ENCODE data around the gene IKZF3.

The IKZF3 gene

DNA sequence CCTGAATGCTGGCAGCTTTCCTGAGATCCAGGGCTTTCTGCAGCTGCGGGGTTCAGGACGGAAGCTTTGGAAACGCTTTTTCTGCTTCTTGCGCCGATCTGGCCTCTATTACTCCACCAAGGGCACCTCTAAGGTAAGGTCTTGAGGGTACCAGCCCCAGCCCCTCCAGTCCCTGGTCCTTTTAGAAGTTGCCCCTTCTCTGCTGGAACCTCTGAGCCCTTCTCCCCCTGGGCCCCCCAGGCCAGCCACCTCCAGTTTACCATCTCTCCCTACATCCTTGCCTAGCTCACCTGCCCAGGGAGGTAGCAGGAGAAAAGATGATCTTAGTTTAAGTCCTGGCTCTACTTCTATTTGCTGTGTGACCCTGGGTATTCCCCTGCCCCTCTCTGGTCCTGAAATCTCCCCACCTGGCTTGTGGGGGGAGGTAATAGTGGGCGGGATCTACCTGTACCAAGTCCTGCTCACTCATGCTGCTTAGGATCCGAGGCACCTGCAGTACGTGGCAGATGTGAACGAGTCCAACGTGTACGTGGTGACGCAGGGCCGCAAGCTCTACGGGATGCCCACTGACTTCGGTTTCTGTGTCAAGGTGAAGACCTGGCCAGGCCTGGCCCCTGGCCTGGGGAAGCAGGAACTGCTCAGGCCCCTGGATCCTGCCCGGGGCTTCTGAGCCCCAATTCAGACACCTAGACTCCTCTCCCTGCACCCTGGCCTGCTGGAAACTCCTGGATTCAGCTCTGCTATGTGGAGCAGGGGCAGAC lies 119.9 kb downstream of the IKZF3 start:
- TF ChIP-seq, protein P1, sequence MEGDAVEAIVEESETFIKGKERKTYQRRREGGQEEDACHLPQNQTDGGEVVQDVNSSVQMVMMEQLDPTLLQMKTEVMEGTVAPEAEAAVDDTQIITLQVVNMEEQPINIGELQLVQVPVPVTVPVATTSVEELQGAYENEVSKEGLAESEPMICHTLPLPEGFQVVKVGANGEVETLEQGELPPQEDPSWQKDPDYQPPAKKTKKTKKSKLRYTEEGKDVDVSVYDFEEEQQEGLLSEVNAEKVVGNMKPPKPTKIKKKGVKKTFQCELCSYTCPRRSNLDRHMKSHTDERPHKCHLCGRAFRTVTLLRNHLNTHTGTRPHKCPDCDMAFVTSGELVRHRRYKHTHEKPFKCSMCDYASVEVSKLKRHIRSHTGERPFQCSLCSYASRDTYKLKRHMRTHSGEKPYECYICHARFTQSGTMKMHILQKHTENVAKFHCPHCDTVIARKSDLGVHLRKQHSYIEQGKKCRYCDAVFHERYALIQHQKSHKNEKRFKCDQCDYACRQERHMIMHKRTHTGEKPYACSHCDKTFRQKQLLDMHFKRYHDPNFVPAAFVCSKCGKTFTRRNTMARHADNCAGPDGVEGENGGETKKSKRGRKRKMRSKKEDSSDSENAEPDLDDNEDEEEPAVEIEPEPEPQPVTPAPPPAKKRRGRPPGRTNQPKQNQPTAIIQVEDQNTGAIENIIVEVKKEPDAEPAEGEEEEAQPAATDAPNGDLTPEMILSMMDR (conservative IDR thresholded peaks at IDR 0.05; ENCODE audit: low read depth, low read length) = no peak
- H3K4me3 ChIP-seq (ENCODE audit: low read length) = no peak overlapping the region
- DNase-seq (ENCODE audit: low read depth) = no peak

DNA sequence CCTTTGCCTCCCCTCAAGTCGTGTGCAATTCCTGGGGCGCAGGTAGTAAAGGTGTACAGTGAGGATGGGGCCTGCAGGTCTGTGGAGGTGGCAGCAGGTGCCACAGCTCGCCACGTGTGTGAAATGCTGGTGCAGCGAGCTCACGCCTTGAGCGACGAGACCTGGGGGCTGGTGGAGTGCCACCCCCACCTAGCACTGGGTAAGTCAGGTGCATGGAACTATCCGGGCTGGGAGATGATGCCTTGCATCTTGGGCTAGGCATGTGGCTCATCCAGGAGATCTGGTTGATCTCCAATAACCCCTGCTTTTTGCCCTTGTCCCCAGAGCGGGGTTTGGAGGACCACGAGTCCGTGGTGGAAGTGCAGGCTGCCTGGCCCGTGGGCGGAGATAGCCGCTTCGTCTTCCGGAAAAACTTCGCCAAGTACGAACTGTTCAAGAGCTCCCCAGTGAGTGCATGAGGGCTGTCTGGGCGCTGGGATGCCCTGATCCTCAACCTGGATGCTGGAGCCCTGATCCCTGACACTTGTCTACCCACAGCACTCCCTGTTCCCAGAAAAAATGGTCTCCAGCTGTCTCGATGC lies 121.2 kb downstream of the IKZF3 start:
- no peak overlapping the region for H3K4me3 ChIP-seq (ENCODE audit: low read length)
- DNase-seq (ENCODE audit: low read depth) = no peak
- TF ChIP-seq, protein P1 (conservative IDR thresholded peaks at IDR 0.05; ENCODE audit: low read depth, low read length) = no peak

DNA sequence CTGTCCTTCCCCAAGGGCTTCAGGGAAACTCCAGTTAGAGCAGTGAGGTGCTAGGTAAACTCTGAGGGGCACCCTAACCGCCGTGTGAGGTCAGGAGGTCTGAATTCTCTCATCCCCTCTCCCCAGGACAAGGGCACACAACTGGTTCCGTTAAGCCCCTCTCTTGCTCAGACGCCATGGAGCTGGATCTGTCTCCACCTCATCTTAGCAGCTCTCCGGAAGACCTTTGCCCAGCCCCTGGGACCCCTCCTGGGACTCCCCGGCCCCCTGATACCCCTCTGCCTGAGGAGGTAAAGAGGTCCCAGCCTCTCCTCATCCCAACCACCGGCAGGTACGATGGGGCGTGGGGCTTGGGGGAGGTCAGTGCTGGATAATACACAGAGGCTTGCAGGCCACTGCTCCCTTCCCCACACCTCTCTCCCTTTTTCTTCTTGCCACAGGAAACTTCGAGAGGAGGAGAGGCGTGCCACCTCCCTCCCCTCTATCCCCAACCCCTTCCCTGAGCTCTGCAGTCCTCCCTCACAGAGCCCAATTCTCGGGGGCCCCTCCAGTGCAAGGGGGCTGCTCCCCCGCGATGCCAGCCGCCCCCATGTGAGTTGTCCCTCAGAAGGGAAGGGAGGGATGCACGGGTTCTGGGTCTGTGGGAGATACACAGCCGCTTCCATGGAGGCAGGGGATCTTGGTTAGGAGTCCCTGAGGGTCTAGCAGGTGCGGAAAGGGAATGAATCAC lies 121.8 kb downstream of the IKZF3 start:
- no peak for DNase-seq (ENCODE audit: low read depth)
- no peak overlapping the region for H3K4me3 ChIP-seq (ENCODE audit: low read length)
- TF ChIP-seq, protein P1 (conservative IDR thresholded peaks at IDR 0.05; ENCODE audit: low read depth, low read length) = no peak

DNA sequence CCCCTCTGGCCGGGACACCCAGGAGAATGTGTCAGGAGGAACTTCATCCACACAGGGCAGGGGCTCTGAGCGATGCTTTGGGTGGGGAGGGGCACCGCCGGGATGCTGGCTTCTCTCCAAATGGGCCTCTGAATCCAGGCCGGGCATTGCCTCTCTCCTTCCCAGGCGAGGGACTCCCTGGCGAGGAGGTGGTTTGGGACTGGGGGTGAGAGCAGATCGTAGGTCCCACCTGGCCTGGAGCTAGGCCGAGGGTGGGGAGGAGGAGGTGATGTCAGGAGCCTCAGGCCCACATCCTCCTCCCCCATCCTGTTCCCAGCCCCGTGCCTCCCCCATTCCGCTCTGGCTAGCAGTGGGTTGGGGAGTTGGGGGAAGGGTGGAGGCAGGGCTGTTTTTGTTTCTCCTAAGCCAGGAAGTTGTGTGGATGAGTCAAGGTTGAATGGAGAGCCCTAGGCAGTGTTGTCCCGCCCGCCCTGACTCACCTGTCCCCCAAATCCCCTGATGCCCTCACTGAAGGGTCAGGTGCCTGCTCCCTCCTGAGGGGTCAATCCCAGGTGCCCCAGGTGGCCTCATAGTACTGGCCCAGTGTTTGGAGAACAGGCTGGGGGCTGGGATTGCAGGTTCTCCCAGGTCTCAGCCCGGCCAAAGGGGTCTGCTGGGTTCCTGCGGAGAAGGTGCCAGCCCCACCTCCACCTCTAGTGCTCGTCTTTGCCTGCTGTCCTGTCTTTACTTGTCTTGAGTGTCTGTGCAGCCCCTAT lies 123.6 kb downstream of the IKZF3 start:
- DNase-seq (ENCODE audit: low read depth) = peak; percentile 34
- H3K4me3 ChIP-seq (ENCODE audit: low read length) = peak overlapping the region; percentile 73
- TF ChIP-seq, protein P1 (conservative IDR thresholded peaks at IDR 0.05; ENCODE audit: low read depth, low read length) = no peak

DNA sequence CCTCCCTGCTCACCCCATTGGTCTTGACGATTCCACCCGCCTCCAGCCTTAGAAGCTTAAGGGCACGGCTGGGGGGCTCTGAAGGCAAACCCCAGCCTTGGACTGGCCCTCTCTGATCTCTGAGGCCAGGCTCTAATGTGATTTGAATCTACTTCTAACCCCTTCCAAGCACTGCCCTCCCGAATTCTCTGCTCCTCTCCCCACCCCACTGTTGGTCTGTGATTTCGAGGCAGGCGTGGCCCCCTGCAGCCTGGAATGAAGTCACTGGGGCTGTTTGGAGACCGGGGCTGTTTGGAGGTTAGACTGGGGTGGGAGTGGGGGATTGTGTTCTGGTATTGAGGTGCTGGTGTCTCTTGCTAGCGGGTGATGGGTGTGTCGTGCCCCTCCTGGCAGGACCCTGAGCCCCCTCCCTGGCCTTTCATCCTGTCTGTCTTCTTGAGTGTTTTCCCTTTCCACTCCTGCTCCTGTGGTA lies 124.2 kb downstream of the IKZF3 start:
- TF ChIP-seq, protein P1 (conservative IDR thresholded peaks at IDR 0.05; ENCODE audit: low read depth, low read length) = no peak
- H3K4me3 ChIP-seq (ENCODE audit: low read length) = peak overlapping the region; percentile 73
- no peak for DNase-seq (ENCODE audit: low read depth)

DNA sequence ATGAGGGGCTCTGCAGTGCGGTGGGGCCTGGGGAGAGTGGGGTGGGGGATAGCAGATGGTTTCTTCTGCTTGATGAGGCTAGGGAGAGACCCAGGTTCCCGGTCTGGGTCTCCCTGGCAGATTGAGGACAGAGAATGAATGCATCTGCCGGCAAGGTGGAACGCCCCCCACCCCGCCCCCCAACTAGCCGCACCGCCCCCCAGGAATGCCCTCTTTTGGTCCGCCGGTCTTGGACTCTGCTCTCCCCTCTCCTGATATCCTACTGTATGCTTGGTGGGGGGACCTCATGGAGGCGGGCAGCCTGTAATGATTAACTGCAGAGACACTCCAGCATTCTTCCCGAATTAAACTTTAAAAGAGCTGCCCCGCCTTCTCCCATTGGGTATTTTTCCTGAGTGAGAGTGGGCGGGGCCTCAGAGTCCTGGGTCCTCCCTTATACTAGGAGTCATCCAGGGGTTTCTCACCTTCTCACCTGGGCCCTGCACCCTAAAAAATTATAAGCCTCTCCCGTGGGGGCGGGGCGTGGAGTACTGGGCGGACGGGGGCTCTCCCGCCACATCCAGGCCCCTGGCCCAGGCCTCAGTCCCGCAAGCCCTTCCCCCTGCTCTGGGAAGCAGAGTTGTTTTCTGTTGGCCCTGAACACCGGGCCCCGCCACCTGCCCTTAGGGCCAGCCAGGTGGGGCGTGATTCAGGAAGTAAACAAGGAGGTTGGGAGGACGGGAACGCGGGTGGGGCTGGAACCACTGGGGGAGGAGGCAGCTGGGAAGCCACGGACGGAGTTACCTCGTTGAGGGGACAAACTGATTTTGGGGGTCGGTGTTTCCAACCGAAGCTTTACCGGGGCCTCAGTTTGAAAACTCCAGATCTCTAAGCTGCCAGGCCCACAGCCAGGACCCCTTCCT lies 124.9 kb downstream of the IKZF3 start:
- H3K4me3 ChIP-seq (ENCODE audit: low read length) = peak overlapping the region; percentile 73
- TF ChIP-seq, protein P1 (conservative IDR thresholded peaks at IDR 0.05; ENCODE audit: low read depth, low read length) = no peak
- peak; percentile 10 for DNase-seq (ENCODE audit: low read depth)

Measured in retinal pigment epithelial cell (primary cell).